NB4 (cell line): Measurements from ENCODE around the gene DCTN3.

ENCODE experiments used
- DNase-seq: peaks from one replicate; pipeline ENCODE4 v3.0.0; 2010; ENCODE audit warnings: low read depth
- H3K4me3 ChIP-seq: one replicate; pipeline ENCODE4 v1.5.1; 2011; ENCODE audit warnings: mild to moderate bottlenecking, low read depth, low read length, moderate library complexity
- CTCF ChIP-seq: IDR thresholded peaks from one replicate; pipeline ENCODE4 v1.5.1; 2012; ENCODE audit warnings: low read depth, low read length
- MAX ChIP-seq: IDR thresholded peaks from 2 replicates; pipeline ENCODE4 v1.6.1; 2011; ENCODE audit warnings: low read depth, low read length
- MYC ChIP-seq: IDR thresholded peaks from 2 replicates; pipeline ENCODE4 v1.6.1; 2011; ENCODE audit warnings: low read depth, low read length
- POLR2A ChIP-seq: IDR thresholded peaks from 2 replicates; pipeline ENCODE4 v1.6.1; 2011; ENCODE audit warnings: mild to moderate bottlenecking; ENCODE audit not compliant: insufficient read length; ENCODE audit errors: extremely low read depth

Gene DCTN3

GRCh38 chr9:34653151-34654072 is 33.1 kb upstream of the DCTN3 start:
- no peak overlapping the region for H3K4me3 ChIP-seq
- no peak for DNase-seq
- no peak for TF ChIP-seq POLR2A
- TF ChIP-seq MYC = no peak

- DNase-seq = no peak
- H3K4me3 ChIP-seq = no peak overlapping the region
- no peak for TF ChIP-seq POLR2A
- no peak for TF ChIP-seq CTCF
- no peak for TF ChIP-seq MYC
- no peak for TF ChIP-seq MAX
Observed at GRCh38 chr9:34652602-34653000, 32.3 kb upstream of the DCTN3 start.

GRCh38 chr9:34651876-34652601 is 31.7 kb upstream of the DCTN3 start, which contains the start of gene IL11RA:
IL11RA (plus strand) TSS chr9:34652185; CDS start chr9:34655218, 3,033 bp downstream.
- TF ChIP-seq CTCF (no peak), MAX (no peak), POLR2A (no peak), MYC (no peak)
- H3K4me3 ChIP-seq = no peak within 1 kb of the TSS
- no peak for DNase-seq

GRCh38 chr9:34651321-34651720 is 31.0 kb upstream of the DCTN3 start:
- no peak for TF ChIP-seq MYC
- no peak for TF ChIP-seq CTCF
- no peak overlapping the region for H3K4me3 ChIP-seq
- DNase-seq = no peak

GRCh38 chr9:34650816-34651215 is 30.5 kb upstream of the DCTN3 start:
- TF ChIP-seq POLR2A = no peak
- no peak for TF ChIP-seq MAX
- no peak for TF ChIP-seq CTCF
- TF ChIP-seq MYC = no peak
- DNase-seq = no peak
- no peak overlapping the region for H3K4me3 ChIP-seq

GRCh38 chr9:34648673-34649072 is 28.4 kb upstream of the DCTN3 start:
- H3K4me3 ChIP-seq = no peak overlapping the region
- DNase-seq = no peak
- TF ChIP-seq POLR2A (no peak), MAX (no peak)
